Smooth muscle cell (in vitro differentiated cells): ENCODE data around the gene GBGT1. TPM values are rescaled to one million over a fixed set of nuclear protein-coding genes. Genes with fewer than 3 reads are reported as not detected.

ENCODE experiments used
- DNase-seq: peaks from one replicate; lab custom pipeline; 2025; ENCODE audit not compliant: unreplicated experiment; lab: John Stamatoyannopoulos, UW
- H2AFZ ChIP-seq: fragments of 200-600 bp; sonication (generic); 2 replicates; pipeline ENCODE4 v1.6.0; 2016; ENCODE audit warnings: antibody characterized with exemption, low read depth, mild to moderate bottlenecking
- H3F3A ChIP-seq: fragments of 200-600 bp; sonication (generic); 2 replicates; pipeline ENCODE4 v1.6.0; 2017; ENCODE audit warnings: antibody characterized with exemption, low read depth
- H3K27ac ChIP-seq: fragments of 200-600 bp; sonication (generic); 2 replicates; pipeline ENCODE4 v1.5.1; 2016; ENCODE audit warnings: low read depth, mild to moderate bottlenecking
- H3K27me3 ChIP-seq: fragments of 200-600 bp; sonication (generic); 2 replicates; pipeline ENCODE4 v1.6.1; 2016; ENCODE audit warnings: low read depth, mild to moderate bottlenecking
- H3K36me3 ChIP-seq: fragments of 200-600 bp; sonication (generic); 2 replicates; pipeline ENCODE4 v1.5.1; 2016; ENCODE audit warnings: low read depth
- H3K4me1 ChIP-seq: fragments of 200-600 bp; sonication (generic); 2 replicates; pipeline ENCODE4 v1.5.1; 2016; ENCODE audit warnings: low read depth
- H3K4me2 ChIP-seq: fragments of 200-600 bp; sonication (generic); 2 replicates; pipeline ENCODE4 v1.6.0; 2016; ENCODE audit warnings: mild to moderate bottlenecking
- H3K4me3 ChIP-seq: fragments of 200-600 bp; sonication (generic); 2 replicates; pipeline ENCODE4 v1.5.1; 2016; ENCODE audit warnings: mild to moderate bottlenecking
- H3K79me2 ChIP-seq: fragments of 200-600 bp; sonication (generic); 2 replicates; pipeline ENCODE4 v1.6.0; 2016; ENCODE audit warnings: low read depth, mild to moderate bottlenecking
- H3K9ac ChIP-seq: fragments of 200-600 bp; sonication (generic); 2 replicates; pipeline ENCODE4 v1.6.0; 2016; ENCODE audit warnings: low read depth
- H3K9me3 ChIP-seq: fragments of 200-600 bp; sonication (generic); replicated peaks from 2 replicates; pipeline ENCODE4 v1.5.1; 2016; ENCODE audit warnings: low read depth
- H4K20me1 ChIP-seq: fragments of 200-600 bp; sonication (generic); 2 replicates; pipeline ENCODE4 v1.6.0; 2016; ENCODE audit warnings: low read depth
- CTCF ChIP-seq: fragments of 200-600 bp; sonication (generic); IDR thresholded peaks from 2 replicates; pipeline ENCODE4 v1.5.1; 2017; ENCODE audit warnings: borderline replicate concordance, mild to moderate bottlenecking, antibody characterized with exemption; ENCODE audit not compliant: insufficient read depth, poor library complexity, severe bottlenecking
- WGBS: methylation state at CpG from one replicate; pipeline ENCODE4 v1.1.7; 2016; ENCODE audit warnings: low lambda C conversion rate; 5-methylcytosine and 5-hydroxymethylcytosine counted together
- polyA plus RNA-seq: library from polyadenylated mRNA; unstranded; fragments of >200 nt; fragmentation: Nextera tagmentation; extraction: Ambion mirVana; gene quantifications from 2 replicates; pipeline ENCODE4 v1.2.1, GENCODE V29; 2016
- total RNA-seq: library from RNA; depleted of rRNA; stranded (reverse); fragments of >200 nt; gene quantifications from 2 replicates; pipeline ENCODE4 v1.2.3, GENCODE V29; 2014

The GBGT1 gene
- total and polyA plus RNA-seq, 2 experiments from 2014 or later = 4.5 to 11.3 TPM

GRCh38 chr9:133104718-133105460 lies 58.8 kb downstream of the GBGT1 start:
- no peak for DNase-seq
- Histone ChIP-seq H4K20me1 (peaks cover 12% of the 10 kb centered on the region), H2AFZ (no peak overlapping the region), H3K9me3 (no peaks in the 10 kb centered on the region), H3K36me3 (no peaks in the 10 kb centered on the region), H3K4me3 (no peak overlapping the region), H3K9ac (no peak overlapping the region), H3K27ac (no peak overlapping the region), H3K27me3 (no peaks in the 10 kb centered on the region), H3K4me2 (no peak overlapping the region), H3F3A (no peaks in the 10 kb centered on the region), H3K79me2 (no peaks in the 10 kb centered on the region), H3K4me1 (no peaks in the 10 kb centered on the region)
- WGBS = 90% methylated on average over 15 of the region's 15 CpGs
- no peak for TF ChIP-seq CTCF

GRCh38 chr9:133103987-133104505 lies 59.7 kb downstream of the GBGT1 start:
- Histone ChIP-seq H3K9ac (no peak overlapping the region), H3K79me2 (no peaks in the 10 kb centered on the region), H3F3A (no peaks in the 10 kb centered on the region), H3K27me3 (no peaks in the 10 kb centered on the region), H4K20me1 (peaks cover 9% of the 10 kb centered on the region), H3K4me3 (no peak overlapping the region), H3K36me3 (no peaks in the 10 kb centered on the region), H2AFZ (no peak overlapping the region), H3K4me2 (no peak overlapping the region), H3K4me1 (no peaks in the 10 kb centered on the region), H3K9me3 (no peaks in the 10 kb centered on the region), H3K27ac (no peak overlapping the region)
- WGBS = 89% methylated on average over 2 of the region's 12 CpGs
- no peak for DNase-seq
- no peak for TF ChIP-seq CTCF

GRCh38 chr9:133103183-133103986 lies 60.3 kb downstream of the GBGT1 start:
- Histone ChIP-seq H3K36me3 (no peaks in the 10 kb centered on the region), H2AFZ (no peak overlapping the region), H3K9me3 (no peaks in the 10 kb centered on the region), H3F3A (no peaks in the 10 kb centered on the region), H3K4me2 (no peak overlapping the region), H3K79me2 (no peaks in the 10 kb centered on the region), H3K27ac (no peak overlapping the region), H3K4me1 (no peaks in the 10 kb centered on the region), H3K9ac (no peak overlapping the region), H4K20me1 (peaks cover 6% of the 10 kb centered on the region), H3K27me3 (no peaks in the 10 kb centered on the region), H3K4me3 (no peak overlapping the region)
- DNase-seq = peak; percentile 36
- TF ChIP-seq CTCF = peak; percentile 95
- 65% methylated on average over 14 of the region's 14 CpGs for WGBS

Other genes starting within 250 kb of the GBGT1 start
- gene TSC1, start 219.3 kb downstream of the GBGT1 start, total RNA-seq = 39.2 and 48.9 TPM in 2 replicates
- 17.4 and 21.5 TPM in 2 replicates for gene TSC1, start 219.3 kb downstream of the GBGT1 start, polyA plus RNA-seq
- not detected in 2 replicates for gene GFI1B, start 185.2 kb downstream of the GBGT1 start, total RNA-seq
- gene GFI1B, start 185.2 kb downstream of the GBGT1 start, polyA plus RNA-seq = not detected in 2 replicates
- 34.5 and 44.2 TPM in 2 replicates for gene GTF3C5, start 132.9 kb downstream of the GBGT1 start, total RNA-seq
- 59.0 and 66.0 TPM in 2 replicates for gene GTF3C5, start 132.9 kb downstream of the GBGT1 start, polyA plus RNA-seq
- 0.04 and 0.18 TPM in 2 replicates for gene CEL, start 101.9 kb downstream of the GBGT1 start, total RNA-seq
- 0.73 and 1.7 TPM in 2 replicates for gene CEL, start 101.9 kb downstream of the GBGT1 start, polyA plus RNA-seq
- 27.8 and 28.5 TPM in 2 replicates for gene RALGDS, start 42.7 kb downstream of the GBGT1 start, total RNA-seq
- gene RALGDS, start 42.7 kb downstream of the GBGT1 start, polyA plus RNA-seq = 37.7 and 43.7 TPM in 2 replicates
- not detected in 2 replicates for gene OBP2B, start 45.3 kb upstream of the GBGT1 start, total RNA-seq
- not detected in 2 replicates for gene OBP2B, start 45.3 kb upstream of the GBGT1 start, polyA plus RNA-seq
- 0.67 and 1.0 TPM in 2 replicates for gene ABO, start 111.3 kb upstream of the GBGT1 start, total RNA-seq
- gene ABO, start 111.3 kb upstream of the GBGT1 start, polyA plus RNA-seq = 0.37 and 2.1 TPM in 2 replicates
- 8.1 and 11.7 TPM in 2 replicates for gene SURF6, start 172.3 kb upstream of the GBGT1 start, total RNA-seq
- gene SURF6, start 172.3 kb upstream of the GBGT1 start, polyA plus RNA-seq = 16.5 and 17.8 TPM in 2 replicates
- 8.3 and 9.0 TPM in 2 replicates for gene MED22, start 184.2 kb upstream of the GBGT1 start, total RNA-seq
- gene MED22, start 184.2 kb upstream of the GBGT1 start, polyA plus RNA-seq = 15.8 and 17.9 TPM in 2 replicates
- 1,134 and 1,254 TPM in 2 replicates for gene RPL7A, start 184.3 kb upstream of the GBGT1 start, total RNA-seq
- 372 and 413 TPM in 2 replicates for gene RPL7A, start 184.3 kb upstream of the GBGT1 start, polyA plus RNA-seq
- gene SURF1, start 192.6 kb upstream of the GBGT1 start, total RNA-seq = 23.8 and 33.5 TPM in 2 replicates
- 57.7 and 60.7 TPM in 2 replicates for gene SURF1, start 192.6 kb upstream of the GBGT1 start, polyA plus RNA-seq
- gene SURF2, start 192.6 kb upstream of the GBGT1 start, total RNA-seq = 2.8 and 11.4 TPM in 2 replicates
- 21.4 and 28.9 TPM in 2 replicates for gene SURF2, start 192.6 kb upstream of the GBGT1 start, polyA plus RNA-seq
- gene SURF4, start 212.1 kb upstream of the GBGT1 start, total RNA-seq = 353 and 377 TPM in 2 replicates
- gene SURF4, start 212.1 kb upstream of the GBGT1 start, polyA plus RNA-seq = 340 and 396 TPM in 2 replicates
- 2.7 TPM in 1 of 2 replicates, not detected in the other for gene STKLD1, start 212.5 kb upstream of the GBGT1 start, total RNA-seq
- gene STKLD1, start 212.5 kb upstream of the GBGT1 start, polyA plus RNA-seq = 0.90 and 0.99 TPM in 2 replicates